HEK293T (cell line): ENCODE data around the gene GUCD1.

Source experiments
- CTCF ChIA-PET: fragments of 350-600 bp; formaldehyde crosslinking; extraction: SDS; loops from one replicate; lab custom pipeline; 2021; ENCODE audit warnings: antibody characterized with exemption, inconsistent platforms; lab: Yijun Ruan, JAX
- POLR2A ChIA-PET: fragments of 350-600 bp; formaldehyde crosslinking; extraction: SDS; loops from one replicate; lab custom pipeline; 2020; ENCODE audit warnings: antibody characterized with exemption, inconsistent platforms; lab: Yijun Ruan, JAX
- DNase-seq: peaks from one replicate; pipeline ENCODE4 v3.0.0; 2012; ENCODE audit warnings: mixed read lengths; ENCODE audit errors: extremely low spot score
- ARNT ChIP-seq: fragments of 450-650 bp; IDR thresholded peaks from 2 replicates; pipeline ENCODE4 v1.6.1; 2017; ENCODE audit warnings: mild to moderate bottlenecking
- BHLHE40 ChIP-seq: fragments of 450-650 bp; IDR thresholded peaks from 2 replicates; pipeline ENCODE4 v1.6.1; 2016; ENCODE audit warnings: mild to moderate bottlenecking, moderate library complexity, borderline replicate concordance
- CTBP1 ChIP-seq: fragments of 450-650 bp; IDR thresholded peaks from 2 replicates; pipeline ENCODE4 v1.6.1; 2016; ENCODE audit warnings: borderline replicate concordance
- ELF4 ChIP-seq: fragments of 450-650 bp; IDR thresholded peaks from 2 replicates; pipeline ENCODE4 v1.6.1; 2017; ENCODE audit warnings: antibody characterized with exemption
- FOXA1 ChIP-seq: fragments of 450-650 bp; IDR thresholded peaks from 2 replicates; pipeline ENCODE4 v1.6.1; 2016; ENCODE audit warnings: mild to moderate bottlenecking
- FOXK2 ChIP-seq: fragments of 450-650 bp; IDR thresholded peaks from 2 replicates; pipeline ENCODE4 v1.6.1; 2016; ENCODE audit warnings: mild to moderate bottlenecking
- FOXM1 ChIP-seq: fragments of 450-650 bp; IDR thresholded peaks from 2 replicates; pipeline ENCODE4 v1.6.1; 2017; ENCODE audit warnings: mild to moderate bottlenecking, borderline replicate concordance
- HDGF ChIP-seq: fragments of 450-650 bp; IDR thresholded peaks from 2 replicates; pipeline ENCODE4 v1.6.1; 2017; ENCODE audit warnings: antibody characterized with exemption, borderline replicate concordance
- L3MBTL2 ChIP-seq: fragments of 450-650 bp; conservative IDR thresholded peaks from 2 replicates; pipeline ENCODE4 v1.6.1; 2016; ENCODE audit warnings: mild to moderate bottlenecking
- LEF1 ChIP-seq: fragments of 450-650 bp; IDR thresholded peaks from 2 replicates; pipeline ENCODE4 v1.6.1; 2017; ENCODE audit warnings: mild to moderate bottlenecking, borderline replicate concordance
- NFRKB ChIP-seq: fragments of 450-650 bp; IDR thresholded peaks from 2 replicates; pipeline ENCODE4 v1.6.1; 2016; ENCODE audit warnings: mild to moderate bottlenecking, moderate library complexity
- SP1 ChIP-seq: fragments of 450-650 bp; IDR thresholded peaks from 2 replicates; pipeline ENCODE4 v1.6.1; 2017
- SUZ12 ChIP-seq: fragments of 450-650 bp; IDR thresholded peaks from 2 replicates; pipeline ENCODE4 v1.6.1; 2016; ENCODE audit warnings: mild to moderate bottlenecking
- TARDBP ChIP-seq: fragments of 450-650 bp; IDR thresholded peaks from 2 replicates; pipeline ENCODE4 v1.6.1; 2016
- ZNF384 ChIP-seq: fragments of 450-650 bp; IDR thresholded peaks from 2 replicates; pipeline ENCODE4 v1.6.1; 2016
- TF ChIP-seq, protein P1 (sequence below): fragments of 450-650 bp; IDR thresholded peaks from 2 replicates; pipeline ENCODE4 v1.6.1; 2016

GUCD1 gene

DNA sequence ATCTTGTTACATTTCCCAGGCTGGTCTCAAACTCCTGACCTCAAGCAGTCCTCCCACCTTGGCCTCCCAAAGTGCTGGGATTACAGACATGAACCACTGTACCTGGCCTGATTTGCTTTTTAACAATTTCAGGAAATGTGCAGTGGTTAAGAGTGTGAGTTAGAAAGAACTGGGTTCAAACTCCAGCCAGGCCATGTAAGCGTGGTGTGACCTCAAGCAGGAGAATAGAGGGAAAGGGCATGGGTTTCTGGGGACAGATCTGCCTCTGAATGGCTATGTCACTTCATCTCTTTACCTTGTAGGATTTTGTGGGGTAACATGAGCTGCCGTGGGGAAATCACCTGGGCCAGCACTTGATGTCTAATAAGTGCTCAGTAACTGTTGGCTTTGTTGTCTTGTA, 10.1 kb upstream of the GUCD1 start:
- CTCF ChIA-PET: no interaction called here
- no peak for DNase-seq
- POLR2A ChIA-PET: interaction anchor here (3.8 kb wide), 1 partner anchor 11 kb away, joined by 17 read pairs; the partner anchor contains the start of gene GUCD1
- no peak for TF ChIP-seq SP1
- no peak for TF ChIP-seq ZNF384
- TF ChIP-seq ARNT: no peak
- TF ChIP-seq ELF4: no peak
- no peak for TF ChIP-seq L3MBTL2
- TF ChIP-seq HDGF: no peak
- no peak for TF ChIP-seq FOXK2
- no peak for TF ChIP-seq LEF1
- TF ChIP-seq FOXM1: no peak
- TF ChIP-seq TARDBP: no peak
- no peak for TF ChIP-seq BHLHE40
- no peak for TF ChIP-seq SUZ12
- no peak for TF ChIP-seq CTBP1
- TF ChIP-seq FOXA1: no peak
- TF ChIP-seq, protein P1, sequence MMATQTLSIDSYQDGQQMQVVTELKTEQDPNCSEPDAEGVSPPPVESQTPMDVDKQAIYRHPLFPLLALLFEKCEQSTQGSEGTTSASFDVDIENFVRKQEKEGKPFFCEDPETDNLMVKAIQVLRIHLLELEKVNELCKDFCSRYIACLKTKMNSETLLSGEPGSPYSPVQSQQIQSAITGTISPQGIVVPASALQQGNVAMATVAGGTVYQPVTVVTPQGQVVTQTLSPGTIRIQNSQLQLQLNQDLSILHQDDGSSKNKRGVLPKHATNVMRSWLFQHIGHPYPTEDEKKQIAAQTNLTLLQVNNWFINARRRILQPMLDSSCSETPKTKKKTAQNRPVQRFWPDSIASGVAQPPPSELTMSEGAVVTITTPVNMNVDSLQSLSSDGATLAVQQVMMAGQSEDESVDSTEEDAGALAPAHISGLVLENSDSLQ: no peak
- TF ChIP-seq NFRKB: no peak

DNA sequence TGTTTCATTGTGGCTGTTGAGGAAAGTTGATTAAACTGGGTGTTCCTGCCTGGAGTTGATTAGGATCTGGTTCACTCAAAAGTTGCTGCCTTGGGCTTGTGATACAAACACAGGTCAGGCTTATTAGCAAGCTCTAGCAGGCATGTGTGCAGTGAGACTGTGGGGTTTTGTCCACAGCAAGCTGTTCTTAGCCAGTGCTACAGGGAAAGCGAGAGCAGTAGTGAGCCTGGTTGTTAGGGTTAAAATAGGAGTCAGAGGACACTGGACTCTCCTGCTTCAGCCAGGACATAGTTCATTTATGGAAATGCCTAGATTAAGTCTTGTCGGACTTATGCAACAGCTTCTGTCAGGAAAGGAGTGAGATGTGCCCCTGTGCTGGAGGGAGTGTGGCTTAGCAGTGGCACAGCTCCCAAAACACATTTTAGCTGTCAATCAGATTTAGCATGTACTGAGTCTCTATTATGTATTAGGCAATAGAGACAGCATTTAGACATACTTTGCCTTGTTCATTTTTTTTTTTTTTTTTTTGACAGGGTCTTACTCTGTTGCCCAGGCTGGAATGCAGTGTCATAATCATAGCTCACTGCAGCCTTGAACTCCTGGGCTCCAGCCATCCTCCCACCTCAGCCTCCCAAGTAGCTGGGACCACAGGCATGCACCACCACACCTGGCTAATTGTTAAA, 9.6 kb upstream of the GUCD1 start:
- ChIA-PET POLR2A (interaction anchor here (1.2 to 3.8 kb wide), 2 partner anchors 8 to 10 kb away, joined by 5 to 17 read pairs; partner anchors contain the start of gene GUCD1), CTCF (no interaction called here)
- DNase-seq: no peak
- no peak for TF ChIP-seq LEF1
- no peak for TF ChIP-seq CTBP1
- TF ChIP-seq L3MBTL2: no peak
- no peak for TF ChIP-seq FOXM1
- TF ChIP-seq FOXA1: no peak
- TF ChIP-seq ARNT: no peak
- TF ChIP-seq SP1: no peak
- TF ChIP-seq, protein P1: no peak; the same call in 1 of the 2 replicates
- TF ChIP-seq TARDBP: no peak
- TF ChIP-seq ELF4: no peak
- TF ChIP-seq ZNF384: no peak
- TF ChIP-seq NFRKB: no peak

DNA sequence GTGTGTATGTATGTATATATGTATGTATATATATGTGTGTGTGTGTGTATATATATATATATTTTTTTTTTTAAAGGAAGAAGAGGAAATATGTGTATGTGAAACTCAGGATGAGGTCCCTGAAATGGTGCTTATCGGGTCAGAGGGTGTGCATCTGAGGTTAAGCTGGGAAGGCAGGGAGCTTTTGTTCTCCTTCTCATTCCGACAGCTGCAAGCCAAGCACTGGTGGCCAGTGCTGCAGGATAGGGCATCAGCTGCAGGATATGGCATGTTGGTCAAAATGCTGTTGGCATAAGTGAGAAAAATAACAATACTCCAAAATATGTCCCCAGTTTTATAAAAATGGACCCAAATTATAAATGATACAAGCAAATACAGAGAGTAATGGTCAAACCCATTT, 8.3 kb upstream of the GUCD1 start:
- CTCF ChIA-PET: no interaction called here
- DNase-seq: no peak
- TF ChIP-seq LEF1 (no peak), NFRKB (no peak), BHLHE40 (no peak), FOXK2 (no peak), ZNF384 (no peak), TARDBP (no peak), L3MBTL2 (no peak), ARNT (no peak), SUZ12 (no peak), FOXM1 (no peak), HDGF (no peak), CTBP1 (no peak), FOXA1 (no peak), ELF4 (no peak), SP1 (no peak)
- TF ChIP-seq, protein P1: no peak
- POLR2A ChIA-PET: interaction anchor here (3.8 kb wide), 1 partner anchor 9 kb away, joined by 17 read pairs; the partner anchor contains the start of gene GUCD1

DNA sequence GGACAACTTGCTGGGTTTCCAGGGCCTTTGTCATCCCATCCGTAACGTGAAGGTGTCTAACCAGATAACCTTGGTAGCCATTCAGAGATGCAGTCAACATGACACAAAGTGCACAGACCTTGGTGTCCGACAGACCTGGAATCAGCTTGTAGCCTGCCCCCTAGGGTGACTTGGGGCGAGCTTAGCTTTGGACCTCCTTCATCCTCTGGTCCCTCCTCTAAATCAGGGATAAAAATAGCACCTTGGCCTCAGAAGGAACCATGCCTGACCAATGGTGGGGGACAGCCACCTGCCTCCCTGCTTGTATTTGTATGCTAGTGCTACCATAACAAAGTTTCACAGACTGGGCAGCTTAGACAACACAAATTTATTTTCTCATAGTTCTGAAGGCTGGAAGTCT, 4.5 kb upstream of the GUCD1 start:
- DNase-seq: no peak
- ChIA-PET CTCF (interaction anchor here (0.6 kb wide), 1 partner anchor 183 kb away, joined by 5 read pairs; no protein-coding TSS in a partner anchor), POLR2A (interaction anchor here (0.7 kb wide), 1 partner anchor 10 kb away, joined by 3 read pairs; no protein-coding TSS in a partner anchor)
- TF ChIP-seq ELF4 (no peak), NFRKB (no peak), ZNF384 (no peak), TARDBP (no peak), BHLHE40 (no peak), SUZ12 (no peak), FOXK2 (no peak), FOXM1 (no peak), CTBP1 (no peak), L3MBTL2 (no peak), FOXA1 (no peak), ARNT (no peak), HDGF (no peak), LEF1 (no peak), SP1 (no peak)
- TF ChIP-seq, protein P1: no peak
